K562 (cell line): ENCODE data around the gene MKRN1. TPM values are rescaled to one million over a fixed set of nuclear protein-coding genes. Genes with fewer than 3 reads are reported as not detected.

Source experiments
- ADNP ChIP-seq: fragments of 200-800 bp; sonication (Bioruptor generic); IDR thresholded peaks from 2 replicates; pipeline ENCODE4 v1.6.1; 2016; ENCODE audit warnings: missing genetic modification characterization, missing compliant biosample characterization
- GTF3C2 ChIP-seq: IDR thresholded peaks from 3 replicates; pipeline ENCODE4 v1.6.1; 2011; ENCODE audit warnings: borderline replicate concordance, mild to moderate bottlenecking, moderate library complexity; ENCODE audit not compliant: insufficient read length; ENCODE audit errors: extremely low read depth
- HES1 ChIP-seq: fragments of 450-650 bp; IDR thresholded peaks from 2 replicates; pipeline ENCODE4 v1.6.1; 2016; ENCODE audit warnings: low read depth, mild to moderate bottlenecking, moderate library complexity
- POLR2A ChIP-seq: fragments of 450-650 bp; conservative IDR thresholded peaks from 2 replicates; pipeline ENCODE4 v1.6.1; 2016
- SMARCE1 ChIP-seq: fragments of 450-650 bp; IDR thresholded peaks from 2 replicates; pipeline ENCODE4 v1.7.1; 2016; ENCODE audit warnings: mild to moderate bottlenecking
- TAL1 ChIP-seq: fragments of 450-650 bp; IDR thresholded peaks from 2 replicates; pipeline ENCODE4 v1.6.1; 2016; ENCODE audit warnings: mild to moderate bottlenecking
- TOE1 ChIP-seq, 2 experiments: fragments of 450-650 bp in 1 of 2; sonication (generic) in 1 of 2; formaldehyde crosslinking in 1 of 2; IDR thresholded peaks; 2 replicates each; pipeline versions ENCODE4 v1.7.1 to v1.8.0; 2016 to 2022; ENCODE audit warnings: borderline replicate concordance in 2 of 2, mild to moderate bottlenecking in 2 of 2, antibody characterized with exemption in 1 of 2, inconsistent platforms in 1 of 2, low read depth in 1 of 2, missing genetic modification reagents in 1 of 2, moderate library complexity in 1 of 2
- ZNF407 ChIP-seq: fragments of 450-650 bp; IDR thresholded peaks from 2 replicates; pipeline ENCODE4 v1.6.1; 2016; ENCODE audit warnings: low read depth
- polyA plus RNA-seq, 8 experiments: library from polyadenylated mRNA; depleted of rRNA in 4 of 8; stranded (reverse) in 5 of 8; unstranded in 3 of 8; fragments of >200 nt; fragmentation: Nextera tagmentation in 2 of 8; fragmentation: Illumina TruSeq in 1 of 8; extraction: Ambion mirVana in 2 of 8; extraction: Trizol in 1 of 8; gene quantifications; 2 replicates each; pipeline versions ENCODE4 v1.2.1 to v1.2.3, GENCODE V29; 2011 to 2014; ENCODE audit warnings: inconsistent platforms in 1 of 8, missing spikeins in 1 of 8
- total RNA-seq, 7 experiments: library from RNA; depleted of rRNA in 6 of 7; stranded (reverse); fragments of >200 nt in 6 of 7; fragmentation: Illumina TruSeq in 2 of 7; extraction: Trizol in 2 of 7; gene quantifications; 2 replicates each; pipeline versions ENCODE4 v1.2.1 to v1.2.3, GENCODE V29; 2011 to 2021; ENCODE audit warnings: low replicate concordance in 1 of 7

Gene MKRN1
- total and polyA plus RNA-seq, 9 of the 15 experiments (the other 6 are each of a cell fraction or from before 2014, with no cell fraction given) = 30.5 to 90.3 (median 76.0) TPM

- TF ChIP-seq GTF3C2 (peak; percentile 68), POLR2A (no peak), ADNP (tag) (peak; percentile 94), ZNF407 (peak; percentile 52; the same call in 1 of the 2 replicates), TOE1 (IDR thresholded peaks at IDR 0.05; ENCODE audit: borderline replicate concordance) (0 out of 2 replicates have a peak, but pooled peaks have one; percentile 7), TOE1 (CRISPR knock-in tag; IDR thresholded peaks at IDR 0.05; ENCODE audit: borderline replicate concordance, low read depth) (no peak), HES1 (peak; percentile 90), TAL1 (peak; percentile 12; the same call in 1 of the 2 replicates), SMARCE1 (0 out of 2 replicates have a peak, but pooled peaks have one; percentile 35)
Observed at GRCh38 chr7:140476698-140477261, 2.5 kb downstream of the MKRN1 start (continued).
